Activated effector memory CD4-positive, alpha-beta T cell treated with Interleukin-2 at 50 U/mL for 16 hours (primary cell): ENCODE data around the gene PDGFRB.

Source experiments
- DNase-seq: peaks from one replicate; pipeline ENCODE4 v3.0.0-alpha.2; 2020

PDGFRB gene

GRCh38 chr5:150080696-150081435 is 74.8 kb downstream of the PDGFRB start:
- DNase-seq, result no peak

DNA sequence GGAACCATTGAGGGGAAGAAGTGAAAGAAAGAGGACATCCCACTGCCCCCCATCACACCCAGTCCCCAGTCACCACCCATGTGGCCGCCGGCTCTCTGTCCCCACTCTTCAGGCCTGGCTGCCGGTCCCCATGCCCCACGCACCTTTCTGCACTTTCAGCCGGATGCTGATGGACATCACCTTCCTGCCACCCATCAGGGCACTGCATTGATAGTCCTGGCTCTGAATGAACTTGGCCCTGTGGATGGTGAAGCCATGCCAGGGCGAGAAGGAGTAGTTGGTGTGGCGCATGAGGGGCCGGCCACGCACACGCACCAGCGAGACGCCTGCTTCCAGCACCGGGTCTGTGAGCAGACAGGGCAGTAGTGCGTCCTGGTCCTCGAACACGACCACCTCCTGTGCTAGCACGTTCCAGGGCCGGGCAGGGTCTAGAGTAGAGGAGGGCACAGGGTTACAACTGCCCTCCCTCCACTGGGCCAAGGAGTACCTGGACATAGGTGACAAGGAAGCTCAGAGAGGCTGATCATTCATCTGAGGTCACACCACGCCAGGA is 75.7 kb downstream of the PDGFRB start:
- DNase-seq, result no peak

GRCh38 chr5:150078802-150079689 is 76.6 kb downstream of the PDGFRB start:
- DNase-seq, result no peak

GRCh38 chr5:150077996-150078801 is 77.4 kb downstream of the PDGFRB start:
- no peak for DNase-seq

- no peak for DNase-seq
Observed at GRCh38 chr5:150077060-150077459, 78.6 kb downstream of the PDGFRB start.

DNA sequence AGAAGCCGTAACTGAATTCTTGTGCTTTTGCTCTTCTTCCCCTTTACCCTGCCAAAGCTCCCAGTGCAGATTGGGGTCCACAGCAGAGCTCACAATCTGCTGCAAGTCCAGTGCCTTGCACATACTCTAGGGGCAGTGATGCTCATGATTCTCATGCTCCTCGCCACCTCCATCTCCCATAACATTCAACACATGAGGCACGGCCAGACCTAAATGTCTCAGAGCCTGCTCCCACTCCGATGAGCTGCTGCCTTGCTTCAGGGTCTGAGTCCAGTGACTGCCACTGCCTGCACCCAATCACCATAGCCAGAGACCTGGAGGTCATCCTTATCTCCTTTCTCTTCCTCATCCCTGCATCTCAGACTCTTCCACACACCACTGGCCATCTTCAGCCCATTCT is 79.8 kb downstream of the PDGFRB start:
- no peak for DNase-seq

- no peak for DNase-seq
Observed at GRCh38 chr5:150075233-150075632, 80.4 kb downstream of the PDGFRB start.

DNA sequence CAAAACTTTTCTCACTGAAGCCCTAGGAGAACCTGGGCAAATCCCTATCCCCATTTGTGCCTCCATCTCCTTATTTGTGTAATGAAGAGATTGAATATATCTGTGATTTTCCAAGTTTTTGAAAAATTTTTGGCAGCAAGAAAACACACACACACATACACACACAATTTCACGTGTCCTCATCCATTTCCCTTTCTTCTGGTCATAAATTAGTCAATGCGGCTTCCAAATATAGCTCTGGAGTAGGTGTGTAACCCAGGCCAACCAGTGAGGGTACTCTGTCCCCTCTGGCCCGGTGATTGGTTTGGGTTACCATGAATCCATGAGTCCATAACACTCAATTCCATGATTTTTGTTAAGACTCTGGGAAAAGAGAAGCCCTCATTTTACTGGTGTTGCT is 82.0 kb downstream of the PDGFRB start:
- DNase-seq, result no peak

DNA sequence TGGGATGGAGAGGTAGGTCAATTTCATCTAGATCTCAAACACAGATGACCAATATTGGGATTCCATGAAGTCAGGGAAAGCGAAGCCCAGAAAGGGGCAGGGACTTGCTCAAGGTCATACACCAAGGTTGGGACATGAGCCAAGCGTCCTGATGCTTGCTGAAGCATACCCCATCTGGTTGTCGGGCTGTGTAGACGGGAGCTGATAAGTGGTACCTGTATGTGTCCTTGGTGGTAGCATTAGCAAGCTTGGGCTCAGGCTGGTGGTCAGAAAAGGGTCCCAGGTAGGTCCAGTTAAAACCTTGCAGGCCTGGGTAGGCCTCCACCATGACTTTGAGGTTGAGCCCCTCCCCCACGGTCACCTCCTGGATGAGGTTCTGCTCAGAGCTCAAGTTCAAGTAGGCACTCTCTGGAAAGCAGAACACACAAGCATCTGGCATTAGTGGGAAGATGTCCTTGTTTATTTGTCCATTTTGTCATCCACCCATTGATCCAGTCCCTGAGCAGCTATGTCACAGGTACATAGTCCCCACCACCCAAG is 82.5 kb downstream of the PDGFRB start:
- no peak for DNase-seq

DNA sequence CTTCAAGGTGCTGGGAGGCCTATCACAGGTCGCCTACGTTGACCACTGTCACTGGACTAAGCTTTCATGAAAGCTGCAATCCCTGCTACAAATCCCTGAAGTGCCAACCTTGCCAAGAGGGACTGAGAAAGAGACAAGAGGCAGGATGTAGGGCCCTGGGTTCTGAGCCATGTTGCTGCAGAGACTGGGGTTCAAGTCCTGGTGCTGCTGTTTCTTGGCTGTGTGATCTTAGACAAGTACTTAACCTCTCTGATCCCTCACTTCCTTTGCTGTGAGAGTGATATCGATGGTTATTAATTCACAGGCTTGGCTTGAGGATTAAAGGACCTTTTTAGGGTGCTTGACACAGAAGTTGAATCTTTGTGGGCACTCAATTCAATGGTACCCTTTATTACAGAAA is 84.8 kb downstream of the PDGFRB start:
- DNase-seq, result no peak

DNA sequence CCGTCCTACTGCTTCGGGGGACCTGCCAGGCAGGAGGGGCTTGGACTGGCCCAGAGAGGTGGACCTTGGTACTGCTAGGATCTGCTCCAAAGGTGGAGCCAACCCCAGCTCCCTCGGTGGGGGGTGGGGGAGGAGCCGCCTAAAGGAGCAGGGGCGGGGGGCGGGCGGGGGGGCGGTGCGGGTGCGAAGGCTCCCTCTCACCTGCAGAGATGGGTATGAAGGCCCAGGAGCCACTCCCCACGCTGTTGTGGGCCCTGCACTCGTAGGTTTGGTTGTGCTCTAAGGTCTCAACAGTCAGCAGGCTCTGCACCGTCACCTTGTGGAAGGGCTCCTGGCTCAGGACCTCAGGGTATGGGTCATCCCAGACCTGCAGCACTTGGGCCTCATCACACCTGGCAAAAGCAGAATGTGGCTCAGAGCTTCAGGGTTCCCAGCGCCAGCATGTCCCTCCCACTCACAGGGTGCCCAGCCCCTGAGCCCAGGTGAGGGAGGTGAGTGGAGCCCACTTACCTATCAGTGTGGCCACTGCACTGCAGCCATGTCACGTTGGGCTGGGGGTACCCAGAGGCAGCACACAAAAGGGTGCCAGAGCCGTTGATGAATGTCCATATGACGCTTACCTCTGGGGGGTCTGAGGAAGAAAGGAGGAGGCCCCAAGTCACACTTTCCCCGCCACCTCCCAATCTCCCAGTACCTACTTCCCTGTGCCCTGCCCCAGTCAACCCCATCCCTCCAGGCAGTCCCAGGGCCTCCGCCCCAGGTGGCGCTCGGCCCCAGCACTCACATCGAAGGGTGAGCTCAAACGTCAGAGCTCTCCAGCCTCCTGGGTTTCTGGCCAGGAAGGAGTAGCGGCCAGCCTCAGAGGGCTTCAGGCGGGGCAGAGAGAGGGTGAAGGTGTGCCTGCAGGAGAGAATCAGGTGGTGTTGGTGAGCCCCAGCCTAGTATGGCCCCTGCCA is 85.7 kb downstream of the PDGFRB start:
- DNase-seq, result no peak

DNA sequence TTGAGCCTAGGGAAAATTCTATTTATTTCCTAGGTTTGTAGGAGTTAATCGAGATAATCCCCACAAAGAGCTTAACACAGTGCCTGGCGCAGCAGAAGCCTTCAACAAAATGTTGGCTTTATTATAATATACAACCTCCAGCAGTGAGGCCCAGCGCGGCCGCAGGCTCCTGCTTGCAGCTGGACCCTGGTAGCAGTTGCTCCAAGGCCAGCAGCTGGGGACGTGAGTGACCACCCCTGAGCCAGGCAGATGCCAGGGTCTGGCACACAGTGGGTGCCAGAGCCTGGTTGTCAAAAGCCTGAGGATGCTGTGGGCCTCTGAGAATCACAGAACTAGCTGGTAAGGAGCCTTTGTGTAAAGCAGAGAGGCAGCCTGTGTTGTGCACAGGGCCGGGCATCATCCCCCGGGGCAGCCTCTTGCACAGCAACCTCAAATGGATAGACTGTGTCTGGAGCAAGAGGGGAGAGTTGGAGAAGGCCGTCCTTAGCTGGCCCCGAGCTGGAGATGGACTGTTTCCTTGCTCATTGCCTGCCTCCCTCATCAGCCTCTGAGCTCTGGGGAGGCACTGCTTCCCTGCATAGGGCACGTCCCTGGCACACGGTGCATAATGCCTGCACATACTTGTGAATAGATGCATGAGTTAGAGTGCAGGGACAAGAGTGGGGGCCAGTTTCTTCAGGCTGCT is 86.5 kb downstream of the PDGFRB start:
- no peak for DNase-seq

GRCh38 chr5:150068472-150068871 is 87.2 kb downstream of the PDGFRB start:
- no peak for DNase-seq

GRCh38 chr5:150068071-150068470 is 87.6 kb downstream of the PDGFRB start:
- no peak for DNase-seq

GRCh38 chr5:150067405-150067960 is 88.2 kb downstream of the PDGFRB start:
- no peak for DNase-seq

GRCh38 chr5:150066901-150067396 is 88.7 kb downstream of the PDGFRB start:
- DNase-seq, result no peak

GRCh38 chr5:150066436-150066835 is 89.2 kb downstream of the PDGFRB start:
- no peak for DNase-seq

DNA sequence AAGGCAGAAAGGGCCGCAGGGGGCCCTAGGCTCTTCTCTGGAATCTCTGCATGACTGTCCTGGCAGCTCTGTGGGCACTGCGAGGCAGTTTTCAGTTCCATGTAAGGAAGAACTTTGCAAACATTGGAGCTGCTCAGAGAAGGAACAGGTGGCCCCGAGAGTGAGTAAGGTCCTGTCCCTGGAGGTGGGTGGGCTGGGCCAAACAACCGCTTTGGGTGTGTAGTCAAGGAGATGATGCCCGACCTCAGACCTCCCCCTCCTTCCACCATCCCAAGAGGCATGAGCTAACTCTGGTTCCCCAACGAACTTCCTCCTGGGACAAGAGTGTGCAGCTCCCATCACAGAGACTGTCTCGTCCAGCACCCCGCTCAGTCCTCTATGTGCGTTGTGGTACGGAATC is 89.8 kb downstream of the PDGFRB start:
- DNase-seq, result no peak

DNA sequence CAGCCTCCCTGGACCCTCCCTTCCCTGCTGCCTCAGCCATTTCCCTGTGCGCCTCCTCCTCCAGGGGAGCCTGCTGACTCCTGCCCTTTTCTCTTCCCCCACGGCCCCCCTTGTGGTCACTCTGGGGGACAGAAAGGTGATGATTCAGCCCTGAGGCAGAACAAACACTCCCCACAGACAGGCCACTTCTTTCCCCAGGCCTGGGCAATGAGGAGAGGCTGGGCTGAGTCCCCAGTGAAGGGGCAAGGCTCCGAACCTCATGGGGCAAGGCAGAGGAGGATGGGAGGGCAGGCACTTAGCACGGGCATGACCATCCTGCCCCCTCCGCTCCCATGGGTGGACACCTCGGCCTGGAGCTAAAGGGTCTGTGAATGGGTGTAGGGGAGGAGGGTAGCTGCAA is 90.3 kb downstream of the PDGFRB start:
- DNase-seq, result no peak

DNA sequence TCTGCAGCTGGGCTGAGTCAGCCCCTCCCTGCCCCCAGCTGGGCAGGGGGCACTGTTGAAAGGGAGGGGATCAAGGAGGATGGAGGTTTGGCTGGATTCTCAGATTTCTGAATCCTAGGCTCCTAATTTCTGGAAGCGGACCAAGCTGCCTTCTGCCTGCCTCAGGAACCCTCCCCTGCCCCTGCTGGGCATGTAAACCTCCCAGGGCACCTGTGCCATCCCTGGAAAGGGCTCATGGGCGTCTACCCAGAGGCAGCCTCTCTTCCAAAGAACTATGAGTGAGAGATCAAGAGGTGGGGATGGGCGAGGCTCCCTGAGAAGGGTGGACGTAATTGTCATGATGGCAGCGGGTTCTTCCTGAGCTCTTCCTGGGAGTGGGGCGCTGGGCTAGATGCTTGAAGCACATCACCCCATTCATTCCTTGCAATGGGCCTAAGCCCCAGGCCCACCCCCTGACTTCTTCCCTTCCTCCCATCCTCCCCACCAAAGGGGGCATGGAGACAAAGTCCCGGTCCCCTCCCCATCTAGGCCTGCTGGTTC is 90.9 kb downstream of the PDGFRB start:
- DNase-seq, result no peak
